ENCODE results near the gene CCNYL1.

Gene CCNYL1

DNA sequence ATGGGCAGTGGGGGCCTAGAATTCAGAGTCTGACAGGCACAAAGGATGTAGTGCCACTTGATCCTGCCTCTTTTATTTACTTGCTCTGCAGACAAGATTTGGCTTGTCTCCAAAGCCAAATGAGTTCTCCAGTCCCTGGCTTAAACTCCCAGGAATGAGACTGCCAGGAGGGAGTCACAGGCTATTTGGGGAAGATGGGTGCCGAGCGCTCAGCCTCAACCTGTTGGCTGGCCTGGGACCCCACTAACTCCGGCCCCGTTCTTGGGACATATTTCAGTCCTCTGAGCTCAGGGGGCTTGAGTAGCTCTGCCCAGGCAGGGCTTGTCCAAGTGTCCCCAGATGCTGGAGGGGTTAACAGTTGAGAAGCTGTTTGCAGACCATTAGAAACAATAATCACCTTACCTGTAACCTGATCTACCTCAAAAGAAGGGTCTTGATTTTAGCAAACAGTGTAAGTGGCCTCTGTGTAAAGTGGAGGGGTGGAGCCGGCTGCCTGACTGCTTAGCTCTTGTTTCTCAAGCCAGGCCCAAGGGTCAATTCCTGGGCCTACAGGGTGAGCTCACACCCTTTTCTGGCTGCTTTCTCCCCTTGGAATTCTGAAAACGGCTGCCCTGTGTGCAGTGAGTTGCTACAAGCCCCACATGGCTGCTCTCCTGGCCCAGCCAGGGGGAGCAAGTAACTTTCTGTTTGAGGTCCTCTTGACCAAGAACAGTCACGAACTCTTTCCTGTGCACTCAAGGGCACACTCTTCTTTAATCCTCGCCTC is 85.3 kb downstream of the CCNYL1 start:
- no peak for ATAC-seq

DNA sequence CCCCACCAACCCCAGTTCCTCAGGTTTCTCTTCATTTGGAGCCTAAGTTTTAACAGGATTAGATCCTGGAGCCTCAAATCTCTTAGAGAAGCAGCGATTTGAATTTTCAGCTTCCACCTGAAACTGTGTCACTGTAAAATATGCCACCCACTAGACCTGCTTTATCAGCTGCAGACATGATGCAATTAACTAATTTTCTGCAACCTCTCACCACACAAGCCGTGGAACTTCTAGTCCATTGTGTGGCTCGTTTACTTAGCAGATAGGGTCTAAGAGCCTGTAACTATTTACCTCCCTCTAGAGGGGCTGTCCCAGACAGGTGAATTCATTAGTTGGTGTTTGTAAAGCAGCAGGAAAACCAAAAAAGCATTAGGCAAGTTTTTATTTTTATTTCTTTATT is 89.8 kb downstream of the CCNYL1 start:
- ATAC-seq = no peak

DNA sequence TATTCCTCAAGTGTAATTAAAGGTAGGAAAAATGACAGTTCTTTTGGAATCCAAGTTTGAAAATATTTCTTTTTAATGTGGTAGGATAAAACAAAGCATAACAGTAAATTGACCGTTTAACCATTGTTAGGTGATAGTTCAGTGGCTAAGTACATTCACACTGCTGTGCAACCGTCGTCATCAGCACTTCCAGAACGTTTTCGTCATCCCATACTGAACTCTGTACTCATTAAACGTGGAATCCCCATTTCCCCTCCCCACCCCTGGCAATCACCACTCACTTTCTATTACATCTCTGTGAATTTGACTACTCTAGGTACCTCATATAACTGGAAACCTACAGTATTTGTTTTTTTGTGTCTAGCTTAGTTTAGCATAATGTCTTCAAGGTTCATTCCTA is 91.2 kb downstream of the CCNYL1 start:
- no peak for ATAC-seq

Measured in activated CD4-positive, CD25-positive, alpha-beta regulatory T cell treated with anti-CD3 and anti-CD28 coated beads, Interleukin-2, amount 50 U/mL, for 24 hours (primary cell).